ENCODE data around the gene PIP4K2A.
"Not testable (repeated sequence)": the region's sequence is repeated elsewhere in the genome, so short reads cannot be mapped to it uniquely, and the experiment has no call there.

The PIP4K2A gene

DNA sequence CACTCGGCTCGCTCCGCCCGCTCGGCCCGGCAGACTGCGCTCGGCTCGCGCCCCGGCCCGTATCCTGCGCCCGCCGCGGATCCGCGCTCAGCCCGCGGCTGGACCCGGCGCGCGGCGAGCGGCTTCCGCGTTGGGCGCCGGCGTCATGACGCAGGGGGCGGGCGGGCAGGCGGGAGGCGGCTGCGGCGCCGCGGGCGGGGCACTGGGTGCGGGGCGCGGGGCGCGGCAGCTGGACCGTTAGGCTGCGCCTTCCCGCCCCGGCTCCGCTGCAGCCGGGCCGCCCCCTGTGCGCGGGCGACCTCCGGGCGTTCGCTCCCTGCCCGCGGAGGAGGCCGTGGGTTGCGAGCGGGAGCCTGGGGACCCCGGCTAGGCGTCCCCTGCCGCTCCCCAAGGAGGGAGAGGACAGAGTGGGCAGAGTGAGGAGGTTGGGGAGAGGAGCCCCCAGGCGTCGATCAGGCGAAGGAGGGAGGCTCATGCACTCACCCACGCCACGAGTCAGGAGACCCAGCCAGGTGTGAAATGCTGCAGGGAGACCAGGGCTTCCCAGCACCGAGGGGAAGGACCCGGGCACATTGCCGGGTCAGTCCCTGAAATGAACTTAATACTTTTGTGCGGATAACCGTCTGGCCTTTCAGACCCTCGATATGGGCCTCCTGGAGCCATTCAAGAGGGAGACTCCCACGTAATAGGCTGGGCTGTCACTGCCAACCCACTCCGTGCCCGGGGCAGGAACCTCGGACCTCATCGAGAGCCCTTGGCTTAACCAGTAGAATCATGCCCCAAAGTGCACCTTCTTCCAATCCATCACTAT is at the start of gene PIP4K2A:
Gene PIP4K2A (minus strand): TSS at position 100 of the 811 bp plus-strand sequence. CDS start 252 bp downstream, outside the sequence.
- peak; percentile 74 for DNase-seq (ENCODE audit: low read depth)

DNA sequence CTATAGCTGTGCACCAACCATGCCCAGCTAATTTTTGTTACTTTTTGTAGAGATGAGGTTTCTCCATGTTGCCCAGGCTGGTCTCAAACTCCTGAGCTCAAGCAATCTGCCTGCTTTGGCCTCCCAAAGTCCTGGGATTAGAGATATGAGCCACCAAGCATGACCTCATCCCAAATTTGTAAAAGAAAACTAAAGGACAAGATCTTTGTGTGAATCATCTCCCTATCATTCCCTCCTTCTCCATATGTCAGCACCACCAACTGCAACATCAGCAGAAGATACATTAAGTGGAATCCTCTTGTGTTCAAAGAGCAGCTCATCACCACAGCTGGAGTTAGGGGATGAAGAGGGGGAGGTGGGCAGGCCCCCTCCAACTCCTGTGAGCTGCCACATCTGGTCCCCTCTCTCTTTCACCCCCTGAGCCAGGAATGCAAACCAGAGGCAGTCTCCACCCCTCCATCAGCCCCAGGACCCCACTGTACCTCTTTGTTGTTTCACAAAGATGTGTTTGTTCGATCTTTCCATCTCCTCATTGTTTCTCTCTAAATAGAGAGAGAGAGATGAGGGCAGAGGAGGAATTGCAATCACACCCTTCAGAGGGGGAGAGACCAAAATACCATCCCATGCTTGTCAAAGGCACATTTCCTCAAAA is 47.3 kb upstream of the PIP4K2A start:
- no peak for DNase-seq (ENCODE audit: low read depth)

DNA sequence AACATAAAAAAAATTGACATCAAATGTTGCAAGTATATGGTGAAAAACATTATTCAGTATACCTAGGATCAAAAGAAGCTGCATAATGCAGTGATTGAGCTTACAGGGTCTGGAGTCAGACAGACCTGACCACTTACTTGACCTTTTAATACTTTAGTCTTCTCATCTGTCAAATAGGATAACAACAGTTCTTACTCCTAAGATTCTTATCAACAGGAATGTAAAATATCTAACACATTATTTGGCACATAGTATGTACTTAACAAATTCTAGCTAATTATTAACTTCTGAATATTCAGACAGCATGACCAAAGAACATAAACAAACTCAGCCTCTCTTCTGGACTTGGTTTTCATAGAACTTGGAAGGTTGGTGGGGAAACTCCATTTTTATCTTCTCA is 45.6 kb upstream of the PIP4K2A start:
- no peak for DNase-seq (ENCODE audit: low read depth)

DNA sequence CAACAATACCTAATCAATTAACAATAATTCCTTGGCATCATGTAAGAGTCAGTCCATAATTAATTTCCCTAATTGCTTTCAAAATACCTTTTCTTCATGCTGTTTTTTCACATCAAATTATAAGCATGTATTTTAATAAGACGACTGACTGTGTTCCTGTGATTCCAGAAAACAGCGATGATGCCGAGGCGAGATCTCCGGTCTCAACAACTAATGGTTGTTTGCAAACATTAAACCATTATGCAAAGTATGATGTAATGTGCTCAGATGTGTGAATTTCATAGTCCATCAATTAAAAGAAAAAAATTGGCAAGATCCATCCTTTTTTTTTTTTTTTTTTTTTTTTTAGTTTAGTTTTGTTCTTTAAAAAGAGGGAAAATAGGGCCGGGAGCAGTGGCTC is 44.5 kb upstream of the PIP4K2A start:
- no peak for DNase-seq (ENCODE audit: low read depth)

DNA sequence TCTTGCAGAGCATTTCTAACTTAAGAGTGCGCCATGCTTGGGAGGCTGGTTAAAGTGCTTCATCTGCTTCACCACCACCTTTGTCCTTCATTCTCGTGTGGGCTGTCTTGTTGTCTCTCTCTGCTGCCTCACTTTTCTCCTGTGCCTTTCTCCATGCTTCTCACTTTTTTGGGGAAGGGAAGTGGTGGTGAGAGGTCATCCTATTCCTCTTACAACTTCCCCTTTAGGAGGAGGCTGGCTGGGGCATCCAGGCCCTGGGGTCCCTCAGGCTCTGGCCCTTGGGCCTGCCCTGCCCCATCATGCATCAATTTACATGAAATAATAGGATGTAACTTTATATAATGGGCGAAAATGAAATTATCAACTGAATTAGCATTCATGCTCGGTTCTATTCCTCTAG is 39.9 kb upstream of the PIP4K2A start:
- no peak for DNase-seq (ENCODE audit: low read depth)

DNA sequence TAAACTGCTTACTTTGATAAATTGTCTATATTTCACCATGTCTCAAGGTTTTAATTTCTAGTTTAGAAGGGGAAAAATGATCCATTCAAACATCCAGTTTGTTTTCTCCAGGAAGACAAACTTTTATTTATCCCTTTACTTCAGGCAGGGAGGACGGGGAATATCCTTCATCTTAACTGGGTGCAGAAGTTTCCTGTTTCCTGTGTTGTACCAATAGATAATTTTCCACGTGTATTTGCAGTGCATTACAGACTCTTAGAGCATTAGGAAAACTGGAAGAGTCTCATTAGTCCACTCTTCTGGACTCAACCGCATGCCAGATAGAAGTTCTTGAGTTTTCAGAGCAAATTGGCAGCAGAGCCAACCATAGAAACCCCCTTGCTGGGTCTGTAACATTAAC is 39.4 kb upstream of the PIP4K2A start:
- DNase-seq (ENCODE audit: low read depth), result no peak

DNA sequence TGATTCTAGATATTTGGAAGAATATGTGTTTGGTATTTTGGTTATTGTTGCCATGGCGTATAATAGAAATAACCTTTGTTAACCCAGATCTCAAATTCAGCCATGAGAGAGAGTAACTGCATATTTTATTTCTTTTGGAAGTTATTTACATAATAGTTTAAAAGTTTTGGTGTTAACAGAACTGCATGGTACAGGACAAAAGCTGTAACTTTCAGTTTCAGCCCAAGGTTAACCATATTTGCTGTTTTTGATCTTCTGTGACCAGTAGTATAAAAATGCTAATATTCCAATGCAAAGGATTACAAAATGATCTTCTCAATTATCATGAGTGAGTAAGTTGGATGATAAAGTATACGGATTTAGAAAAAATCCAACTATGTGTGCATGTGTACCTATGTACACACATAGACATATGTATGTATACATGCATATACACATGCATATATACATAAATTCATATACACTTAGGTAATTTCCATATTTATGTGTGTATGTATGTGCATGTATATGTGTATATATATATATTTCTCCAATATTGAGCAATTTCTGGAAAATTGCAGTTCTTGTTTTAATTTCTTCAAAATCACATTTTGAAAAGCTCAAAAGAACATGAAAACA is 38.0 kb upstream of the PIP4K2A start:
- DNase-seq (ENCODE audit: low read depth), result no peak

DNA sequence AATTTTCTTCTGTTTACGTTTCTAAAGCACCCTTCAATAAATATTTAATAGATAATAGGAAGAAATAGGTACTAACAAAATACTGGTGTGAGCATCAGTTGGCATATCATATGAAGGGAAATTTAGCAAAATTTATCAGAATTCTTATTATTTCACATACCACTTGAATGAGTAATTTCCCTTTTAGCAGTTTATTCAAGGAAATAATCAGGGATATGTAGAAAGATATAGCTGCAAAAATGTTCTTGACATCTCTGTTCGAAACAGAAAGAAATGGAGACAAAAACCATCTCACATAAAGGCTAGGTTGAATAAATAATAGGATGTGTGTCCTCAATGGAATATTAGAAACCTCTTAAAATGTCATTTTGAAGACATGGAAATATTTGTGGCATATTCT is 35.8 kb upstream of the PIP4K2A start:
- DNase-seq (ENCODE audit: low read depth), result no peak

DNA sequence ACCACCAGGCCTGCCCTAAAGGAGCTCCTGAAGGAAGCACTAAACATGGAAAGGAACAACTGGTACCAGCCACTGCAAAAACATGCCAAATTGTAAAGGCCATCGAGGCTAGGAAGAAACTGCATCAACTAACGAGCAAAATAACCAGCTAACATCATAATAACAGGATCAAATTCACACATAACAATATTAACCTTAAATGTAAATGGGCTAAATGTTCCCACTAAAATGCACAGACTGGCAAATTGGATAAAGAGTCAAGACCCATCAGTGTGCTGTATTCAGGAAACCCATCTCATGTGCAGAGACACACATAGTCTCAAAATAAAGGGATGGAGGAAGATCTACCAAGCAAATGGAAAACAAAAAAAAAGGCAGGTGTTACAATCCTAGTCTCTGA is 30.5 kb upstream of the PIP4K2A start:
- DNase-seq (ENCODE audit: low read depth), result not testable (repeated sequence)

DNA sequence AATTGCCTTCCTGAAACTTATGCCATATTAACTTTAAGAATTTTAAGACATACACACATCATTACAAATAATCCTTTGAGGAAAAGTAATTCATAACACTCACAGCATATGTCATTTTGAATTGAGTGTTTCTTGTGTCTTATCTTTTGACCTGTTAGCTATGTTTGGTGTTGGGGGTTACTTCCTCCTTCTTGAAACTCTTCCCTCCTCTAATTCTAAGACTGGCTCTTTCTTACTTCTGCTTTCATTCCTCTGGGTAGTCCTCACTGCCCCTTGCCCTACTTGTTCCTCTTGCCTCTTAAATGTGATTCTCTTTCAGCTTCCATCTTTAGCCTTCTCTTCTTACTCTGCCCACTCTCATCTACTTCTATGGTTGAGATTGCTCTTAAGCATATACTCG is 28.3 kb upstream of the PIP4K2A start:
- DNase-seq (ENCODE audit: low read depth), result no peak

DNA sequence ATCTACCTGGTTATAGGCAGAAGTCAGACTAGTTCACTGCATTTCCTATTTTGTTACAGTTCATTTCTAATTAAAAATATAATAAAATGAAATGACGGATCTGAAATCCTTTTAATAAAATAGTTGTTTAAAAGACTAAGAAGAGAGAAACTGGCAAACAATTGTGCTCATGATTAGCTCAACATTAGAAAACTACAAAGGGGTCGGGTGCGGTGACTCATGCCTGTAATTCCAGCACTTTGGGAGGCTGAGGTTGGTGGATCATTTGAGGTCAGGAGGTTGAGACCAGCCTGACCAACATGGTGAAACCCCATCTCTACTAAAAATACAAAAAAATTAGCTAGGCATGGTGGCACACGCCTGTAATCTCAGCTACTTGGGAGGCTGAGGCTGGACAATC is 27.3 kb upstream of the PIP4K2A start:
- DNase-seq (ENCODE audit: low read depth), result not testable (repeated sequence)

DNA sequence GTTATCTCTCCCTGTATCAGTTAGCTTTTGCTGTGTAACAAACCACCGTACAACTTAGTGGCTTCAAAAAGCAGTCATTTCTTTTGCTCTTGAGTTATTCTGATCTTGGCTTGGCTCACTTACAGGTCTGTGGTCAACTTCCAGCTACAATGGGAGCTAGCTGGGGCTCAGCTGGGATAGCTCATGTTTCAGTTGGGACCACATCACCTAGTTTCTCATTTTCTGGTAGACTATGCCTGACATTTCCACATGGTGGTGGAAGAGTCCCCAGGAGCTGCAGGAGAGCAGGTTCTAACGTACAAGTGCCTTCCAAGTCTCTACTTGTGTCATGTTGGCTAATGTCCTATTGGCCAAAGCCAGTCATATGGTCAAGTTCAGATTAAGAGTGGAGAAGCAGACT is 25.8 kb upstream of the PIP4K2A start:
- DNase-seq (ENCODE audit: low read depth), result no peak

DNA sequence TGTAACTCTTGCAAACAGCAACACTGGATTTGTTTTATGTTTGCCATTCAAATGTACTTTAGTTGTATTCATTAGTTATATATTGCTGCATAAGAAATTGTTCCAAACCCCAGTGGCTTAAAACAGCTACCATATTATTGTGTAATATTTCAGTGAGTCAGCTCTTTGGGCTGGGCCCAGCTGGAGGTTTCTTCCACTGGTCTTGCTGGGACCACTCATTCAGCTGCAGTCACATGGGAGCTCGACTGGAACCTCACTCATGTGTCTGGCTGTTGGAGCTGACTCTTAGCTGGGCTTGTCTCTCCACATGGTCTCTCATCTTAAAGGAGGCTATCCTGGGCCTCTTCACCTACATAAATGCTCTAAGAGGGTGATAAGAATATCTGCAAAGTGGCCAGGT is 23.2 kb upstream of the PIP4K2A start:
- no peak for DNase-seq (ENCODE audit: low read depth)

DNA sequence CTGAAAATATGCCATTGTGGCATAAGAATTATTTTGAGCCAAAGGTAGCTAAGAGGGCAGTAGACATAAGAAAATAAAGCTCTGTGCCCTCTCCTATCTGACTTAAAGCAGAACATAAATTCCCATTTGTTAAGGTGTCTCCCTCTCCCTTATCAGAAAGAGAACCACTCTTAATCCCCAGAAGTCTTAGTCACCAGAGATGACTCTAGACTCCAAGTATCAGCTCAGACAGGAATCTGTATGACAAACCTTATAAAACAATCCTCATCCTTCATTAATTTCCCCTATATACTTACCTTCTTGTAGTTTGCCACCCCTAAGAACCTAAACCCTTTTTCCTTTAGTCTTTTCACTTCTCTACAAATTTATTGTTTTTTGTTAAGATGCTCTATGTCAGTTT is 21.8 kb upstream of the PIP4K2A start:
- no peak for DNase-seq (ENCODE audit: low read depth)

DNA sequence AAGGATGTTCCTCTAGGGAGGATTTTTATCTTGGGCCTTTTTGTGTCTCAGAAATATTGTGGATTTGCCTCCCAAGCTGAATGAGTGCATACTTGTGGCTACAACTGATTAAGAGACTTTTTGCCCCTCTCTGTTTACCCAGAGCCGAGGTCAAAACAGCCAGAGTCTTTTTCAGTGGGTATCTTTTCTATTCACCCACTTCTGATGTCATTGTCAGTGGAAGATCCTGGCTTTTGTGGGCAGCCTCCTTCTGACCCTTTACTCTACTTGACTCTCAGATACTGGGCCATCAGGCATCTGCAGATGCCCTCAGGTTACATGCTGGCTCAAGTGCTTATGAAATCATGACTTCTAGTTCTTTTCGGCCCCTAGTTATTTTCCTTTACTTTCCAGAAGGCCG is 19.6 kb upstream of the PIP4K2A start:
- no peak for DNase-seq (ENCODE audit: low read depth)

DNA sequence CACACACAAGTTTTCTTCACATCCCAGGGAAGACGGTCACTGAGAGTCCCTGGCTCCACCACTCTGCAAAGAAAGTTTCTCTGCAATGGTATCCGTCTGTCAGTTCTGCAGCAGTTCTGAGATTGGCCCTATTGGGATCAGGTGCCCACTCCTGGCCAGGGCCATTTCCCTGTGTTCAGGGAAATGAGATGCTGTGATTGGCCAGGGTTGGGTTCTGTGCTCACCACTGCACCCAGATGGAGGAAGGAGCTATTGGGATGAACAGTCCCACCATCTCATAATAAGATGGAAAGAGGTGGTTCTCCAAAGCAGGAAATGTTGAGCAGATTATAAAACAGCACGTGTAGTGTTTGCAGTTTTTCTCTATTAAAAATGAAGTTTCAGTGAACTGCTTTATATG is 13.3 kb upstream of the PIP4K2A start:
- DNase-seq (ENCODE audit: low read depth), result no peak

DNA sequence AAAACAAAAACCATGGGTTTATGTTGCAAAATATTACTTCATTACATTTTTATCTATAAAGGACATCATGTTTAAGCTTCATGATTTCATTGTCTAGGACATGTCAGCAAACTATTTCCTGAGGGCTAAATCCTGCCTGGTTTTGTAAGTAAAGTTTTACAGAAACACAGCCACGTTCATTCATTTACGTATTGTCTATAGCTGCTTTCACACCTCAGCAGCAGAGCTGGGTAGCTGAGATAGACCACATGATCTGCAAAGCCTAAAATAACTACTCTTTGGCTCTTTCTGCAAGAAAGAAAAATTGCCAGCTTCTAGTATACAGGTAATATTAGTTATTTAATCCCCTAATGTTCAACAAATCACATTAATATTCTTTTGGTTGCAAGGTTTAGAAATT is 12.7 kb upstream of the PIP4K2A start:
- no peak for DNase-seq (ENCODE audit: low read depth)

DNA sequence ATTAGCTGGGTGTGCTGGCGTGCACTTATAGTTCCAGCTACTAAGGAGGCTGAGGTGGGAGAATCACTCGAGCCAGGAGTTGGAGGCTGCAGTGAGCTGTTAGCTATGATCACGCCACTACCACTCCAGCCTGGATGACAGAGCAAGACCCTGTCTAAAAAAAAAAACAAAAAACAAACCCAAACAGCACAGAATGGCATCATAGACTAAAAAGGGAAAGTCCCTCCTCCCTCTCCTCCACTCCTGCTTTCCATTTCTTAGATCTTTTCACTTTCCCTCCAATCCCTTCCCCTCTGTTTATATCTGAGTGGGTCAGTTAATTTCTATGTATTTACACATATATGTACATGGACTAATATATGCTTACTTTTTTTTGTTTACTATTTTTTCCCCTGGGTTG is 10.4 kb upstream of the PIP4K2A start:
- no peak for DNase-seq (ENCODE audit: low read depth)

DNA sequence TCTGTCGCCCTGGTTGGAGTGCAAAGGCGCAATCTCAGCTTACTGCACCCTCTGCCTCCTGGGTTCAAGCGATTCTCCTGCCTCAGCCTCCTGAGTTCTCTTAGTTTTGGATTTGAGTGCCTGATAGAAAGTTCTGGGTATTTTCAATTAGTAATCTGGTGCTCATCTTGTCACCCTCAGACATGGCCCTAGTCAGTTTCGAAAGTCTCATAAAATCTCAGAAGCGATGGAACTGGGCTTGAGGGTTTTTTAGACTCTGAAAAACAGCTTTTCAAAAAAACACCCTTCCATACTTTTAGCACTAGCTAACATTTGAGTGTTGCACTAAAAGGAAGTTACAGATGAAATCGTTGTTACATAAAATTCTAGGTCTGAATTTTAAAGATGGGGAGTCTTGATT is 9.4 kb upstream of the PIP4K2A start:
- DNase-seq (ENCODE audit: low read depth), result no peak

DNA sequence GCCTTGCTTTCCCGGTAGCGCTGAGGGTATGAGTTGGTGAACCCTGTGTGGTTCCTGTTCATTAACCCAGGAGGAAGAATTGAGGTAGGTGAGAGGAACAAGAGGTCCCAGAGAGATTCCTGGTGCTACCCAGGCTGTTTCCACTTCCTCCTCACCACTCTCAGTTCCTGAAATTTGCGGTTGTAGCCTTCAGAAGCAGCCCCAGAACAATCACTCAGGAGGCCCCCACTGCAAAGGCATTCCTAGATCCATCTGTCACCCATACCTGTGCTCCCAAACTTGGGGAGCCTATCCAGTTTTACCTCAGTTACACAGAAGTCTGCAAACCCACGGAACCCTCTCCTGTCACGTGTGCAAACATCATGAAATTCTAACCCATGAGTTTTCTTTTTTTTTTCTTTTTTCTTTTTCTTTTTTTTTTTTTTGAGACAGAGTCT is 9.0 kb upstream of the PIP4K2A start:
- no peak for DNase-seq (ENCODE audit: low read depth)

DNA sequence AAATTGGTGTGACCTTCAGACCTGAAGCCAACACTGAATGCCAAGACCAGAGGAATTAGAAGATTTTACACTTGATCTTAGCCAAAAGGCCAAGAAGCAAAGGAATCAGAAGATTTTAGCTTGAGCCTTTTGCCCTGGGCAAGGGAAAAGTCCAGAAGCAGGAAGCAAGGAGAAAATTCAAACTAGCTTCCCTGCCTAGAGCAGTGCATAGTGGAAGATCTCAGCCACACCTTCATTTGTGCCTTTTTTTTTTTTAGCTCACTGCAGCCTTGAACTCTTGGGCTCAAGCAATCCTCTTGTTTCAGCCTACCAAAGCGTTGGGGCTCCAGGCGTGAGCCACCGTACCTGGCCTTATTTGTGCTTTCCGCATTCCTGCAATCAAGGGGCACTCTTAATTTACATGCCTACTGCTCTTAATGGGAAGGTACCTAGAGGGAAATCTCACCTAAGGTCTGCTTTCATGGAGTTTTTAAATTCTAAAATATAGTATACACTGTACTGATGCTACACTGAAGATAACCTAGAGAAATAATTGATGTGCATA is 8.3 kb upstream of the PIP4K2A start:
- no peak for DNase-seq (ENCODE audit: low read depth)

DNA sequence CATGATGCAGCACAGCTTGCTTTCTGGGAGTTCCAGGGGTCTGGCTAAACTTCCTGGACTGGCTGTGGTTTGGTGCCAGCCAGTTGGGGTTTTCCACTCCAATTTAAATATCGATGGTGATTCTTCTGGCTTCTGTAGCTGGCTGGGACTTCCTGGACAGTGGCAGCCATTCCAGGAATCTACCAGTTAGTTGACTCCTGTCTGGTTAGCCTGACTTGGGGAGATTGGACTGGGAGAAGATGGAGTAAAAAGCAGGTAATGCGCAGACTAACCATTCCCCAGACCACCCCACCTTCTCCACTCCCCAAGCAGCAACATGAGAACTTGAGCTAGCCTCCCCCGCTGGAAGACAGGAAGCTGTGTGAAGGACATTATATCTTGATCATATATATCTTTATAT is 6.3 kb upstream of the PIP4K2A start:
- DNase-seq (ENCODE audit: low read depth), result no peak

DNA sequence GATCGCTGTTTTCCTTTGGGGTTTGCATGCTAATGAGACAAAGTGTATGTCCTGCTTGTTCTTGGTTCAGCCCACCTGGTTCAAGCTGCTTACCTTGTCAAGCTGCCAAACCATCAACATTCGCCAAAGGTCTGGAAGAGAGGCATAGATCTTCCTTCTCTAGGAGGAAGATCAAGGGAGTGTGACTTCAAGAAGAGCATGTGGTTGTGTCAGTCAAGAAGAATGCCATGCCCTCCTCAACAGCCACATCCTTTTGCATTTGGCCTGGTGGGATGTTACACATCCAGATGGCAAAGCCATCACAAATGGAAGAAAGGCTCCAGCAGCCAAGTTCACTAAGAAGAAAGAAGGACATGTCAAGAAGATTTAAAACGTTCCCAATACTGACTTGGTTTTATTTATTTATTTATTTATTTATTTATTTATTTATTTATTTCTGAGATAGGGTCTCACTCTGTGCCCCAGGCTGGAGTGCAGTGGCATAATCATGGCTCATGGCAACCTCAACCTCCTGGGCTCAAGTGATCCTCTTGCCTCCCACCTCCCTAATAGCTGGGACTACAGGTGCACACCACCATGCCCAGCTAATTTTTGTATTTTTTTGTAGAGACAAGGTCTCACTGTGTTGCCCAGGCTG is 5.1 kb upstream of the PIP4K2A start:
- DNase-seq (ENCODE audit: low read depth), result no peak
